Measurements from ENCODE around the gene SLC35F6. TPM values are rescaled to one million over a fixed set of nuclear protein-coding genes. Genes with fewer than 3 reads are reported as not detected.

SLC35F6 gene
- total and polyA plus RNA-seq, 9 of the 15 experiments (the other 6 are each of a cell fraction or from before 2014, with no cell fraction given): 11.9 to 47.3 (median 22.5) TPM

- Histone ChIP-seq H3K4me1 (replicated peaks in 1 of 2; ENCODE audit: control insufficient read depth in 2 of 2, insufficient read depth in 2 of 2, low read length in 2 of 2) (peaks cover 0 to 5% of the 10 kb centered on the region in 2 experiments; a peak in 2 of 5 replicates), H2AFZ (ENCODE audit: low read depth, low read length) (no peak overlapping the region), H3K9me3 (replicated peaks; ENCODE audit: control insufficient read depth, insufficient read depth, low read depth, low read length) (no peaks in the 10 kb centered on the region), H3K79me2 (ENCODE audit: control insufficient read depth, insufficient read depth, low read length) (peaks cover 6% of the 10 kb centered on the region; the same call in 1 of the 3 replicates), H4K20me1 (replicated peaks; ENCODE audit: control insufficient read depth, insufficient read depth, low read length) (no peaks in the 10 kb centered on the region), H3K36me3 (ENCODE audit: control insufficient read depth, insufficient read depth, low read length) (peaks cover 80% of the 10 kb centered on the region; the same call in 2 of the 3 replicates), H3K4me2 (ENCODE audit: insufficient read depth, low read length) (no peak overlapping the region), H3K27ac (ENCODE audit: extremely low read depth, low read depth, low read length) (no peak overlapping the region), H3K27me3 (ENCODE audit: control insufficient read depth in 2 of 2, insufficient read depth in 2 of 2, low read length in 2 of 2) (no peaks in the 10 kb centered on the region), H3K4me3 (no peak overlapping the region), H3K9me1 (ENCODE audit: control insufficient read depth, insufficient read depth, low read length) (peaks cover 5% of the 10 kb centered on the region), H3K9ac (ENCODE audit: insufficient read depth in 1 of 2, low read depth in 2 of 2, low read length in 2 of 2) (peak overlapping the region in 1 of 2 experiments; percentile 33; a peak in 1 of 4 replicates)
- FAIRE-seq (no peak), DNase-seq (ENCODE audit: extremely low read depth in 1 of 4, low spot score in 3 of 4) (no peak), ATAC-seq (no peak)
- TF ChIP-seq, protein P1, sequence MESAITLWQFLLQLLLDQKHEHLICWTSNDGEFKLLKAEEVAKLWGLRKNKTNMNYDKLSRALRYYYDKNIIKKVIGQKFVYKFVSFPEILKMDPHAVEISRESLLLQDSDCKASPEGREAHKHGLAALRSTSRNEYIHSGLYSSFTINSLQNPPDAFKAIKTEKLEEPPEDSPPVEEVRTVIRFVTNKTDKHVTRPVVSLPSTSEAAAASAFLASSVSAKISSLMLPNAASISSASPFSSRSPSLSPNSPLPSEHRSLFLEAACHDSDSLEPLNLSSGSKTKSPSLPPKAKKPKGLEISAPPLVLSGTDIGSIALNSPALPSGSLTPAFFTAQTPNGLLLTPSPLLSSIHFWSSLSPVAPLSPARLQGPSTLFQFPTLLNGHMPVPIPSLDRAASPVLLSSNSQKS (CRISPR knock-in tag; IDR thresholded peaks at IDR 0.05): no peak
- TF ChIP-seq ZSCAN32 (CRISPR knock-in tag; IDR thresholded peaks at IDR 0.05): no peak
- 0 out of 2 replicates have a peak, but pooled peaks have one; percentile 29 for TF ChIP-seq POLR2G (IDR thresholded peaks at IDR 0.05; ENCODE audit: low read depth, low read length)
- TF ChIP-seq SMAD3 (CRISPR knock-in tag; conservative IDR thresholded peaks at IDR 0.05): no peak
- TF ChIP-seq ZNF146 (CRISPR knock-in tag; IDR thresholded peaks at IDR 0.05; ENCODE audit: unreplicated experiment): no peak
- TF ChIP-seq EP300 (IDR thresholded peaks at IDR 0.05; ENCODE audit: low read length): no peak
- no TSS peak for BruUV-seq (replicated peaks)
- CTCF ChIA-PET (ENCODE audit: low intra/inter-chr PET ratio): no interaction called here
- POLR2A ChIA-PET: interaction anchor here (0.6 to 2.5 kb wide), 5 partner anchors 9 to 524 kb away, joined by 3 to 9 read pairs (median 3); no protein-coding TSS in a partner anchor
- 83% methylated on average over 3 of the region's 3 CpGs for WGBS (ENCODE audit: insufficient coverage, low coverage, missing lambda C conversion rate)
- intact Hi-C loops (cut with micrococcal nuclease): no loop called here
- in situ Hi-C loops (cut with MboI): no loop called here
Measured at GRCh38 chr2:26778507-26778906, 14.4 kb downstream of the SLC35F6 start.

All from K562 (cell line).